Measurements from ENCODE around the gene FLT3.

The FLT3 gene

GRCh38 chr13:28031220-28031895, 69.0 kb downstream of the FLT3 start:
- no peak overlapping the region for H3K27ac ChIP-seq
- TF ChIP-seq ZFX (IDR thresholded peaks at IDR 0.05) (no peak), CTCF (conservative IDR thresholded peaks at IDR 0.05) (no peak)

- TF ChIP-seq CTCF (conservative IDR thresholded peaks at IDR 0.05) (no peak), ZFX (IDR thresholded peaks at IDR 0.05) (no peak)
- H3K27ac ChIP-seq: no peak overlapping the region
Observed at GRCh38 chr13:28027607-28028364, 72.6 kb downstream of the FLT3 start.

GRCh38 chr13:28027071-28027470, 73.3 kb downstream of the FLT3 start:
- H3K27ac ChIP-seq: no peak overlapping the region
- no peak for TF ChIP-seq CTCF (conservative IDR thresholded peaks at IDR 0.05)
- no peak for TF ChIP-seq ZFX (IDR thresholded peaks at IDR 0.05)

GRCh38 chr13:28026508-28026907, 73.9 kb downstream of the FLT3 start:
- TF ChIP-seq ZFX (IDR thresholded peaks at IDR 0.05) (0 out of 2 replicates have a peak, but pooled peaks have one; percentile 8), CTCF (conservative IDR thresholded peaks at IDR 0.05) (no peak)
- H3K27ac ChIP-seq: no peak overlapping the region

- TF ChIP-seq CTCF (conservative IDR thresholded peaks at IDR 0.05) (no peak), ZFX (IDR thresholded peaks at IDR 0.05) (no peak)
- H3K27ac ChIP-seq: no peak overlapping the region
Observed at GRCh38 chr13:28022848-28023518, 77.4 kb downstream of the FLT3 start.

GRCh38 chr13:28014301-28014700, 86.1 kb downstream of the FLT3 start:
- TF ChIP-seq CTCF (conservative IDR thresholded peaks at IDR 0.05) (no peak), ZFX (IDR thresholded peaks at IDR 0.05) (no peak)
- no peak overlapping the region for H3K27ac ChIP-seq

GRCh38 chr13:28013482-28013881, 86.9 kb downstream of the FLT3 start:
- no peak overlapping the region for H3K27ac ChIP-seq
- TF ChIP-seq CTCF (conservative IDR thresholded peaks at IDR 0.05) (no peak), ZFX (IDR thresholded peaks at IDR 0.05) (no peak)

Data from C4-2B (cell line).